ENCODE measurements around the gene RPS3A.
"Not testable (repeated sequence)": the region's sequence is repeated elsewhere in the genome, so short reads cannot be mapped to it uniquely, and the experiment has no call there.

RPS3A gene

DNA sequence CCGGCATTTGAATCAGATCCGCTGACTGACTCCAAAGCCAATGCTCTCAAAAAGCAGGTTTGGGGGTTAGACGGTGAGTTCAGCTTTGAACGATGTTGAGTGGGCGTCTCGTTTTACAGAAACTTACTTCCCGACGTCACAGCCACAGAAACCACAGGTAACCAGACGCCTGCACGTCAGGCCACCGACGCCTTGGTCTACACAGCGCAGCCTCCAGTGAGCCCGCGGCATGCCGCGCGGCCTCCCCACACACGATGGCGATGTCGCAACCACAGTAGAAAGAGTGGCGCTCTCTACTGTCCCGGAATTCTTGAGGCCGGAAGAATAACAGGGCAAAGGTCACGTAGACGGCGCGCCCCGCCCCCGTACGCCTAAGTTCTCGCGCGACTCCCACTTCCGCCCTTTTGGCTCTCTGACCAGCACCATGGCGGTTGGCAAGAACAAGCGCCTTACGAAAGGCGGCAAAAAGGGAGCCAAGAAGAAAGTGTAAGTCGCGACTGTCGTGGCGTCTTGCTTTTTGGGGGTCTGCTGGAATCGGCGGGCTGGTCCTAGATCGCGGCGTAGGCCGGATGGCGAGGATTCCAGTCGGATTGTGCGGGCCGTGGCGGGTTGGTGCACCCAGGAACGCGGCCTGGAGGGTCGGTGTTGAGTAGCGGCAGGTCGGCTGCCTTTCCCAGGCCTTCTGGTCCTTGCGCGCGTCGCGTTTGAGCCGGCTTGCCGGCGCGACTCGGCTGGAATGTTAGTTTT, at the start of gene RPS3A:
TSS of gene RPS3A (plus strand) at position 400 of the 747 bp plus-strand sequence. CDS start at position 425, 25 bp downstream.
- DNase-seq, result peak; percentile 74

DNA sequence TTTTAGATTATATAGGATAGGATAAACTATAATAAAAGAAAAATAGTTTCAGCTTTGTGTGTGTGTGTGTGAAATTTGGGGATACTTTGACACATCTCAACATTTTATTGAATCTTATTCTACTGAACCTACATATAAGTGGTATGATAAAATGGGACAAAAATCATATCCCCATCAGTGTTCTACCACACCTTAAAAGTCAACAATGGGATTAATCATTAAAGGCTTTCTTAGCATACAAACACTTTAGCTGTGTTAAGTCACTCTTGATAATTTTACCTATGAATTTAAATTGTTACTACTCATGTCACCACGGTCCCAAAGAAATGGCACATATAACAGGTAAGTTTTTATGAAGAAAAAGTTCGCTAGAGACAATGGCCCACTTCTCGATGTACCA, 46.6 kb upstream of the RPS3A start:
- DNase-seq, result no peak

DNA sequence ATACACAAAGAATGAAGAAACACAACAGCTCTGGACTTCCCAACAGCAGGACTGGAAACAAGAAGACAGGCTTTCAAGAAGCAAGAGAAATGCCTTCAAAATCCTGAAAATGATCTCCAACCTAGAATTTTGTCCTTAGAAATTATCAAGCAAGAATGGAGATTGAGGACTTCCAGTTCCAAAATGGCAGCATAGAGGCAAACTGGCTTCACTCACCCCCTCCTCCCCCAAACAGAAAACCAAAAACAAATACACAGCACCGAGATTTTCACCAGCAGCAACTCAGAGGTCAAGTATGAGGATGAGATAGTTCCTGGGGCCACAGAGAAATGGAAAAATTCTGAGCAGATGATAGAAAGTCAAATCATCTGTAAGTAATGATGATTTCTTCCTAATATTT, 43.9 kb upstream of the RPS3A start:
- no peak for DNase-seq

DNA sequence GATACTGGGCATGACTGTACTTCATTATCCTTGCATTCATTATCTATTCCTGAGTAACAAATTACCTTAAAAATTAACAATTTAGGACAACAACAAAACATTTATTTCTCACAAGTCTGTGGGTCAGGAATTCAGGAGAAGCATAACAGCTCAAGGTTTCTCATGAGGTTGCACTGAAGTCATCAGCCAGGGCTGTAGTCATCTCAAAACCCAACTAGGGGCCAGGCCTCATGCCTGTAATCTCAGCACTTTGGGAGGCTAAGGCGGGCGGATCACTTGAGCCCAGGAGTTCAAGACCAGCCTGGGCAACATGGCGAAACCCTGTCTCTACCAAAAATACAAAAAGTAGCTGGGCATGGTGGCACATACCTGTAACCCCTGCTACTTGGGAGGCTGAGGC, 36.3 kb upstream of the RPS3A start:
- not testable (repeated sequence) for DNase-seq

DNA sequence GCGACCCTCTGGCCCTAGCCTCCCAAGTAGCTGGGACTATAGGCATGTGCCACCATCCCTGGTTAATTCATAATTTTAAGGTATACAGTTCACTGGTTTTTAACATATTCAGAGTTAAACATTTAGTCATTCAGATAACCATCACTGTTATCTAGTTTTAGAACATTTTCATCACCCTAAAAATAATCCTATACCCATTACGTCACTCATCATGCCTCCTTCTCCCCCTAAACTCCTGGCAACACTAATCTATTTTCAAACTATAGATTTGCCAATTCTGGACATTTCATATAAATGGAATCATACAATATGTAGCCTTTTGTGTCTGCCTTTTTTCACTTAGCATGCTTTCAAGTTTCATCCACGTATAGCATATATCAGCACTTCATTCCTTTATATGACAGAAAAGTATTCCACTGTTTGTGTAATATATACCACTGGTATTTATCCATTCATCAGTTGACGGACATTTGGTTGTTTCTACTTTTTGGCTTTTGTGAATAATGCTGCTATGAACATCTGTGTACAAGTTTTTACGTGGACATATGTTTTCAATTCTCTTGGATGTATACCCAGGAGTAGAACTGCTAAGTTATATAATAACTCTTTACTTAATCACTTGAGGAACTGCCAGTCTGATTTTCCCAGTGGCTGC, 32.0 kb upstream of the RPS3A start:
- no peak for DNase-seq

DNA sequence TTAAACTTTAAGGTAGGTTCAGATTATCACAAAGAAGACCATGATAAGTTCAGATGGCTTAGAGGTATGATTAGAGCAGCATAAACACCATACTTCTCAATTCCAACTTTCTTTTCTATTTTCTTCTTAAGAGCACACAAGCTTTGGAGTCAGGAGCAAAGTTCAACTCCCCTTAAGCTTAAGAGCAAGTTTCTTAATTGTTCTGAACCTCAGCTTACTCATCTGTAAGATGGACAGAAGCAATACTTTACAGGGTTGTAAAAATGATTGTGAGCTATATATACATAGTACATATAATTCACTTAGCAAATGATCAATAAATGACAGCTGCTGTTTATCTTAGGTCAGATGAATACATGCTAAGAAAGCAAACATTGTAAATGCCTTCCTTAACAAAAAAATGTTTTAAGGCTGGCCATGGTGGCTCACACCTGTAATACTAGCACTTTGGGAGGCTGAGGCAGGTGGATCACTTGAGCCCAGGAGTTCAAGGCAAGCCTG, 25.0 kb upstream of the RPS3A start:
- DNase-seq, result no peak

DNA sequence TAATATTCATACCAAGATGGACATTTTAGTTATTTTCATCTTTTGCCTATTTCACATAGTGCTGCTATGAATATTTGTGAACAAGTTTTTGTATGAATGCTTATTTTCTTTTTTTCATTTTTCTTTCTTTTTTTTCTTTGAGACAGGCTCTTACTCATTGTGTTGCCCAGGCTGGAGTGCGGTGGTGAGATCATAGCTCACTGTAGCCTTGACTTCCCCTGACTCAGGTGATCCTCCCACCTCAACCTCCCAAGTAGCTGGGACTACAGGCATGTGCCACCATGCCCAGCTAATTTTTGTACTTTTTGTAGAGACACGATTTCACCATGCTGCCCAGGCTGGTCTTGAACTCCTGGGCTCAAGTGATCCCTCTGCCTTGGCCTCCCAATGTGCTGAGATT, 21.4 kb upstream of the RPS3A start:
- DNase-seq, result not testable (repeated sequence)

DNA sequence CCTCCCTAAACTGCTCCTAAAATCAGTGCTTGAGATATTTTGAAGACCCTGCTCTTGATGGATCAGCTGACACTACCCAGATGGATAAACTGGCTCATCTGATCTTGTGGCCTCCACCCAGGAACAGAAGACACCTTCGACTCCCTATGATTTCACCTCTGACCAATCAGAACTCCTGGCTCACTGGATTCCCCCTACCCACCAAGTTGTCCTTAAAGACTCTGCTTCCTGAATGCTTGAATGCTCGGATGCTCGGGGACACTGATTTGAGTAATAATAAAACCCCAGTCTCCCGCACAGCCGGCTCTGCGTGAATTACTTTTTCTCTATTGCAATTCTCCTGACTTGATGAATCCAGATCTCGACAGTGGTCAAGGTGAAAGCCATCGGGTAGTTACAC, 12.0 kb upstream of the RPS3A start:
- no peak for DNase-seq

DNA sequence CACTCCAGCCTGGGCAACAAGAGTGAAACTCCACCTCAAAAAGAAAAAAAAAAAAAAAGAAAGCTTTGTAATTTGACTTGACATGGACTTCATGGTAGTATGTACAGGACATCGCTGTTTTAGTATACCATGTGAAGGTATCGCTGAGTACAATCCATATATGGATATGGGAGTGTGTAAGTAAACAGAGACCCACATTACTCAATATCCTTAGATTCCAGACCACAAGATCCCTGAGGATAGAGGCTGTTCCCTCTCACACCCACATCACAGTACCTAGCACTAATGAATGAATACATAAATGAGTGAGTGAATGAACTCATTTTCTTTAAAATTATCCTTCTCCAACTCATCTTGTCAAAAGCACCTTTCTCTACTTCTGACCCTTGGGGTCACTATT, 8.4 kb upstream of the RPS3A start:
- no peak for DNase-seq

DNA sequence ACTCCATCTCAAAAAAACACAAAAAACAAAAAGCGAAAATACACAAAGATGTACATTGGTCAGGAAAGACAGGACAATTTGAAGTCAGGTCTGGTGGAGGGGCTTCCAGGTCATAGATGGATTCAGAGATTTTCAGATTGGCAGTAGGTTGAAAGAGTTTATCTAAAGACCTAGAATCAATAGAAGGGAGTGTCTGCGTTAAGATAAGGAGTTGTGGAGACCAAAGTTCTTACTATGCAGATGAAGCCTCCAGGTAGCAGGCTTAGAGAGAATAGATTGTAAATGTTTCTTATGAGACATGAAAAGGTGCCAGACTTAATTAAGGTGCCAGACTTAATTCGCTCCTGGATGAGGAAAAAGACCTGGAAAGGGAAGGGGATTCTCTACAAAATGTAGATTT, 6.9 kb upstream of the RPS3A start:
- DNase-seq, result no peak

DNA sequence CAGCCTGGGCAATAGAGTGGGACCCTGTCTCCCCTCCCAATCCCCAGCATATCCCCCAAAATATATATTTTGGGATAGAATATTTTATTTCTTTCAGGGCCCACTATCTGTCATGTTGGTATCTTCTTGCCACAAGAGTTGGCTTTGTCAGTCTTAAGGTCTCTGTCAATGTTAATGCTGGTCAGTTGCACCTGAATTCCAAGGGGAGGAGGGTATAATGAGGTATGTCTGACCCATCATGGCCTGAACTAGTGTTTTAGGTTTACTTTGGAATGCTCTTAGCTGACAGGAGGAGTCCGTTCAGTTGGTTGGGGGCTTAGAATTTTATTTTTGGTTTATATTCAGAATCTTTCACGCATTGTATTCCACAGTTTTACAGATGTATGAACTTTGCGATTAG, 6.2 kb upstream of the RPS3A start:
- DNase-seq, result no peak

DNA sequence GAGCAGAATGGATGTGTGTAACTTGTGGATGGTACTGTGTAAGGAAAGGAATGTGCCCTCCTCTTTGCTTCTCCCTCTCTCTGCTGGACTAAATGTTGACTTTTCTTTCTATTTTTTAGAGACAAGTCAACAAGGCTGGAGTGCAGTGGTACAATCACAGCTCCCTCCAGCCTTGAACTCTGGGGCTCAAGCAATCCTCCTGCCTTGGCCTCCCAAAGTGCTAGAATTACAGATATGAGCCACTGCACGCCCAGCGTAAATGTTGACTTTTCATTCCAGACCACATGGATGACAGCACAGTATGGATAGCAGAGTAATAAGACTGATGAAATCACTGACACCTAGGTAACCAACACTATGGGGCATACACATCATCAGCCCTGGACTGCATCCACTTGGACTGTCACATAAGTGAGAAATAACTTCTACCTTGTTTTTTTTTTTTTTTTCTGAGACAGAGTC, 5.1 kb upstream of the RPS3A start:
- no peak for DNase-seq

DNA sequence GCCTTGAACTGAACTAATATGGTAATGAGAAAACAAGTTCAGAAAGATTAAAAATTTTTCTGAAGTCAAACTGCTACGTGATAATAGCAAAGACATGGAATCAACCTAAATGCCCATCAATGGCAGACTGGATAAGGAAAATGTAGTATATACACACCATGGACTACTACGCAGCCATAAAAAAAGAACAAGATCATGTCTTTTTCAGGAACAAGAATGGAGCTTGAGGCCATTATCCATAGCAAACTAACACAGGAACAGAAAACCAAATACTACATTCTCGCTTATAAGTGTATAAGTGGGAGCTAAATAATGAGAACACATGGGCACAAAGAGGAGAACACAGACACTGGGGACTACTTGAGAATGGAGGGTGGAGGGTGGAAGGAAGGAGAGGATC, 4.3 kb upstream of the RPS3A start:
- DNase-seq, result no peak

DNA sequence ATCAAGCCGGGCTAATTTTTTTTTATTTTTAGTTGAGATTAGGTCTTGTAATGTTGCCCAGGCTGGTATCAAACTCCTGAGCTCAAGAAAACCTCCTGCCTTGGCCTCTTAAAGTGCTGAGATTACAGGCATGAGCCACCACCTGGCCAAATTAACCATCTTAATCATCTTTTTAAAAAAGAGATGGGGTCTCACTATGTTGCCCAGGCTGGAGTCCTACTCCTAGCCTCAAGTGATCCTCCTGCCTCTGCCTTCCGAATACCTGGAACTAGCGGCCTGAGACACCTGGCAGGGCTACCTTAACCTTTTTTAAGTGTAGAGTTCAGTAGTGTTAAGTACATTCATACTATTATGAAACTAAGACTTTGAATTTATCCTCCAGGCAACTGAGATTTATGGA, 1.7 kb upstream of the RPS3A start:
- no peak for DNase-seq

DNA sequence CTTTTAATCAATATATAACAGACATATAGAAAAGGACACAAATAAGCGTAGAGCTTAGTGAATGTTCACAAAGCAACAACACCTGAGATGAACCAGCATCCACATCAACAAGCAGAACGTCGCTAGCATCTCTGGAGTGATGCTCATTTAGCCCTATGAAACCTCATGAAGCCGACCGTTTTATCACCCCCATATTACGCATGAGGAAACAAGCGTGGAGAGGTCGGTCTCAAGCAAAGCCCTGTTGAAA, 524 bp upstream of the RPS3A start:
- DNase-seq, result no peak

DNA sequence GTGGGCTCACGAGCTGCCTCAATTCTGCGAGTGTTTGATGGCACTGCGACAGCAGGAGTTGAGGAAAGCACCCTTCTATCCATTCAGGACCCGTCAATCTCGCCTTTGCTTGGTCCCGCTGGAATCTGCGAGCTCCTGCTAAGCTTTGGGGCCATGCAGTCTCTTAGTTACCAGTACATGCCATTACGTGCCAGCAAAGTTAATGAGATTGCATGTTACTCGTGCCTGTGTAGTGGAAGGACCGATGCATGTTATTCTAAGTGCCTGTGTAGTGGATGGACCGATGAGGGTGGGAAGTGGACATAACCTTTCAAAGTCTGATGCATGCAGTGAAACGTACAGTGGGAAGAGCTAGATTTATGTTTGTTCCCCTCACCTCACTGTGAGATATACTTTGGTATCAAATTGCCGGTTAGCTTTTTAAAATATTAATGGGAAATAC, 569 bp downstream of the RPS3A start:
- no peak for DNase-seq

DNA sequence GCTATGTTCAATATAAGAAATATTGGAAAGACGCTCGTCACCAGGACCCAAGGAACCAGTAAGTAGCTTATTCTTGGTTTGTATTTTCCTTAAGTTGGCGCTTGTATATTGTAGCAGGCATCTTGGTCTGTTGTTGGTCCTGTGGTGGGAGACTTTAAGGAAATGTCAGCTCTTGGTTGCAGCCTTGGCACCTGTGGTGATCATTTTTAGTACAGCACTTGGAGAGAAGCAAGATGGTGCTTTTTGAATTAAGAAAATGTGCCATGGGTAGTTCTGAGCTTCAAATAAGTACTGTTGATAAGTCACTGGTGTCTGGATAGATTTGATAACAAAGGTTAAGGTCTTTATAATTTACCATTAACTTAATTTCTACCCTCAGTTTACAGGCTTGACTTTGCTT, 1.1 kb downstream of the RPS3A start:
- no peak for DNase-seq

DNA sequence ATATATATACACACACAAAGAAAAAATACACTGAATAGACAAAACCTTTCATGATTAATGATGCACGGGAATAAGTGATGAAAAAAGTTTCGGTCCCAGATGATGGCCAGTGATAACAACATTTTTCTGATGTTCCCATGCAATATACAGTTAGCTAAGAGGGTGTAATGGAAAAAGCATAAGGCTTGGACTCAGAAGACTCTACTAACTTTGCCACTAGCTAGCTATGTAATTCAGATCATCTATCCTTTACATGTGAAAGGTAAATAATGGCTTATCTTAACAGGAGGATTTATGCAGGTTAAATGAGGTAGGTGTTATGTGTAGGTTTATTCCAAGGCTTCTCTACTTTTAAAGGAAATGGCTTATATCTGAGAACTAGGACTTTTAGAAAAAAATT, 4.3 kb downstream of the RPS3A start:
- no peak for DNase-seq

DNA sequence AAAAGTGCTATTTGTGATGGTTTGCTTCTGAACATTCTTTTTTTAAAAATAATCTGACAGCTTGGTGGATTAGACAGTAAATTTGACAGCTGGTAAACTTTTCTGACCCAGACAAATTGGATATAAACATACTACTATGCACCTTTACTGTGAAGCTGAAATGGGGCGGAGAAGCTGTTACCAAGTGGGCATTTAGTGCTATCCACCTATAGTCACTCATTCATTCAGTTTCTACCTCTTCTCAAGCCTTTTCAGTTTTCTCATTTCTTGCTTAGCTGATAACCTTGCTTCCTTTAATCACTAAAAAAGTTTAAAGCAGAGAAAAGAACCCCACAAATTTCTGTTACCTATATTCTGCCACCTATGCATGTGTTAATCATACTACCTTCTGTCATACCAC, 5.2 kb downstream of the RPS3A start:
- DNase-seq, result no peak

DNA sequence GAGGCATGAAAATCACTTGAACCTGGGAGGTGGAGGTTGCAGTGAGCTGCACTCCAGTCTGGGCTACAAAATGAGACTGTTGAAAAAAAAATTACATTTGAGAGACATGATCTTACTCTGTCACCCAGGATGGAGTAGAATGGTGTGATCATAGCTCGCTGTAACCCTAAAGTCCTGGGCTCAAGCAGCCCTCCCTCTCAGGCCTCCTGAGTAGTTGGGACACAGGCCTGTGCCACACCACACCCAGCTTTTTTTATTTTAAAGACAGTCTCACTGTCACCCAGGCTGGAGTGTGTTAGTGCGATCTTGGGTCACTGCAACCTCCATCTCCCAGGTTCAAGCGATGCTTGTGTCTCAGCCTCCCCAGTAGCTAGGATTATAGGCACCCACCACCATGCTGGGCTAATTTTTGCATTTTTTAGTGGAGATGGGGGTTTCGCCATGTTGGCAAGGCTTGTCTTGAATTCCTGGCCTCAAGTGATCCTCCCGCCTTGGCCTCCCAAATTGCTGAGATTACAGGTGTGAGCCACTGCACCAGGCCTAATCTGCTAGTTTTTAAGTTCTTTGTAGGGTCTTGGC, 6.1 kb downstream of the RPS3A start:
- no peak for DNase-seq

DNA sequence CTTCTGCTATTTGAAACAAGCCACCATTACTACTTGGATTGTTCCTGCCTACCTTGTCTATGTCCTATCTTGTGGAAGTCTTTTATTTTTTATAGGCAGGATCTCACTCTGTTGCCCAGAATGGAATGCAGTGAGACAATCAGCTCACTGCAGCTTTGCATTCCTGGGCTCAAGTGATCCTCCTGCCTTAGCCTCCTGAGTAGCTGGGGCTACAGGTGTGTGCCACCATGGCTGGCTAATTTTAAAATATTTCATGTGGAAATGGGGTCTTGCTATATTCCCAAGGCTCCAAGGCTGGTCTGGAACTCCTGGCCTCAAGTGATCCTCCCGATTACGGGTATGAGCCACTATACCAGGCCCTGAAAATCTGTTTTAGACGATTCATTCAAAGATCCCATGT, 7.6 kb downstream of the RPS3A start:
- no peak for DNase-seq

DNA sequence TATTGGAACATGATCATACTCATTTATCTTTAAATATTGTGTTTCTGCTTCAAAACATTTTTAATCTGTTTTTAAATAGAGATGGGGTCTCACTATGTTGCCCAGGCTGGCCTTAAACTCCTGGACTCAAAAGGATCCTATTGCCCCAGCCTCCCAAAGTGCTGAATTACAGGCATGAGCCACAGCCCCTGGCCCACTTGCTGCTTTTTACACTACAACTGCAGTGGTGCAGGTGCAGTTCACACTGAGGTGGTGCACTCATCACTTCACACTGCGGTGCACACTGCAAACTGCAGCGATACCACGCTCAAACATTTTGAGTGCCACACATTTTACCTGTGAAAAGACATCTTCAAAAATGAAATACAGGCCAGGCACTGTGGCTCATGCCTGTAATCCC, 10.8 kb downstream of the RPS3A start:
- no peak for DNase-seq

DNA sequence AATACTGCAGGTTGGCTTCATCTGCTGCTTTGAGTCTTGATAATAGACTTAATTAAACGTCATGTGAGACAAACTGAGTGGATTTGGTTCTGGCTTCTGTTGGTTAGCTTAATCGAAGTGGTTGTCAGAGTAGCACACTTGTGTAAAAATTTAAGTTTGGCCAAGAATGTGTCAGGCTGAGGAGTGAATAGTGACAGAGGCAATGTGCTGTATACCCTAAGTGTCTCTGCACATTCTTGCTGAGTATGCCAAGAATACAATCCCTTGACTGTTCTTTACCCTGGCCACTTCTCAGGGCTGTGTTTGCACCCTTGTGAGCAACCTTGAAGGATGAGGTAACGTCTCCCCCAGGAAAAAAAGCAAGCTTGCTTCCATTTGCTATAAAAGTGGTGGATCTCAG, 14.9 kb downstream of the RPS3A start:
- no peak for DNase-seq

DNA sequence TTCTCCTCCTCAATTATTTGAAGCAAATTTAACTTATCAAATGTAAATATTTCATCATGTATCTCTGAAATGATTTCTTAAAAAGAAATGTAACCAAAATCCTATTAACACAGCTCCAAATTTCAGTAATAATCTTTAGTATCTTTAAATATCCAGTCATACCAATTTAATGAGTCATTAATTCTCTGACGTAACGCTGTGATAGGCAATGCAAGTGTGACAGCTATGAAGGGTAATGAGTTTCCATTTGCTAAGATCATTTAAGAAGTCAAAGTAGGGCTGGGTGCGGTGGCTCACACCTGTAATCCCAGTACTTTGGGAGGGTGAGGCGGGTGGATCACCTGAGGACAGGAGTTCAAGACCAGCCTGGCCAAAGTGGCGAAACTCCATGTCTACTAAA, 15.6 kb downstream of the RPS3A start:
- DNase-seq, result no peak
